ENCODE measurements around the gene BCL6B. TPM values are rescaled to one million over a fixed set of nuclear protein-coding genes. Genes with fewer than 3 reads are reported as not detected.
A peak's percentile ranks its signal among the peaks of the same experiment; 100 is the strongest.

The BCL6B gene
- total RNA-seq, 2 experiments from 2014 or later: 1.2 to 2.4 TPM

DNA sequence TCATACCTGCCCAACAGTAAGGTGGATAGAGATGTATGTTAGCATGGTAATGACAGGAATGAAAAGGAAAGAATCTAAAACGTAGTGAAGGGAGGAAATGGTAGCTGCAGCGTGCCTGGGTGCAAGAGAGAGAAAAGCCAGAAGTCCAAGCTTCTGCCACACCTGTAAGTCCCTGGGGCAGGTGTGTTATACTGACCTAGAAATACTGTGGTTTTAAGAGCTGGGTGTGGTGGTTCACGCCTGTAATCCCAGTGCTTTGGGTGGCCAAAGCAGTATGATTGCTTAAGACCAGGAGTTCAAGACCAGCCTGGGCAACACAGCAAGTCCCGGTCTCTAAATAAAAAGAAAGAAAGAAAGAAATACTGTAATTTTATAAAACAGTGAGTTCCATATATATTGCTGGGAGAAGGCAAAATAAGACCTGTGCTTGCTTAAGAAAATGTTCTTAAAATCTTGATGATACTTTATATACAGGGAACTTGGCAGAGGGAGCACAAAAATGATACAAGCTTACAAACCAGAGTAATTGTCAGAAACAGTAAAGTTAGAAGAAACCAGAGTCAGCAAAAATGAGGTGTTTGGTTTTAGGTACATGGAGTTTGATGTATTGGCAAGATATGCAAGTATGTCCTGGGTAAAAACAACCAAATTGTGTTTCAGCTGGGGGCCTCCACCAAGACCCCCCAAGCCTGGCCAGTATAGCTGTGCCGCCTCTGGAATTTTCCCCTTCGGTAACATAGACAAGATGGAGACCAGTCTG, 20.4 kb upstream of the BCL6B start:
- H3K4me3 Mint-ChIP-seq: no peak overlapping the region
- H3K9me3 Mint-ChIP-seq: no peaks in the 10 kb centered on the region
- ChIA-PET CTCF (interaction anchor here (0.6 to 14.2 kb wide), 10 partner anchors 16 to 159 kb away, joined by 3 to 284 read pairs (median 19); no protein-coding TSS in a partner anchor), POLR2A (no interaction called here)
- intact Hi-C loops (cut with micrococcal nuclease): no loop called here
- peaks cover 23% of the 10 kb centered on the region for H3K36me3 Mint-ChIP-seq (ENCODE audit: low read depth)
- no peak overlapping the region for H3K27ac Mint-ChIP-seq
- H3K4me1 Mint-ChIP-seq (ENCODE audit: low read depth): peaks cover 15% of the 10 kb centered on the region
- TF ChIP-seq, protein P1, sequence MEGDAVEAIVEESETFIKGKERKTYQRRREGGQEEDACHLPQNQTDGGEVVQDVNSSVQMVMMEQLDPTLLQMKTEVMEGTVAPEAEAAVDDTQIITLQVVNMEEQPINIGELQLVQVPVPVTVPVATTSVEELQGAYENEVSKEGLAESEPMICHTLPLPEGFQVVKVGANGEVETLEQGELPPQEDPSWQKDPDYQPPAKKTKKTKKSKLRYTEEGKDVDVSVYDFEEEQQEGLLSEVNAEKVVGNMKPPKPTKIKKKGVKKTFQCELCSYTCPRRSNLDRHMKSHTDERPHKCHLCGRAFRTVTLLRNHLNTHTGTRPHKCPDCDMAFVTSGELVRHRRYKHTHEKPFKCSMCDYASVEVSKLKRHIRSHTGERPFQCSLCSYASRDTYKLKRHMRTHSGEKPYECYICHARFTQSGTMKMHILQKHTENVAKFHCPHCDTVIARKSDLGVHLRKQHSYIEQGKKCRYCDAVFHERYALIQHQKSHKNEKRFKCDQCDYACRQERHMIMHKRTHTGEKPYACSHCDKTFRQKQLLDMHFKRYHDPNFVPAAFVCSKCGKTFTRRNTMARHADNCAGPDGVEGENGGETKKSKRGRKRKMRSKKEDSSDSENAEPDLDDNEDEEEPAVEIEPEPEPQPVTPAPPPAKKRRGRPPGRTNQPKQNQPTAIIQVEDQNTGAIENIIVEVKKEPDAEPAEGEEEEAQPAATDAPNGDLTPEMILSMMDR (IDR thresholded peaks at IDR 0.05): no peak
- DNase-seq (no peak), ATAC-seq (no peak)
- no peaks in the 10 kb centered on the region for H3K27me3 Mint-ChIP-seq

DNA sequence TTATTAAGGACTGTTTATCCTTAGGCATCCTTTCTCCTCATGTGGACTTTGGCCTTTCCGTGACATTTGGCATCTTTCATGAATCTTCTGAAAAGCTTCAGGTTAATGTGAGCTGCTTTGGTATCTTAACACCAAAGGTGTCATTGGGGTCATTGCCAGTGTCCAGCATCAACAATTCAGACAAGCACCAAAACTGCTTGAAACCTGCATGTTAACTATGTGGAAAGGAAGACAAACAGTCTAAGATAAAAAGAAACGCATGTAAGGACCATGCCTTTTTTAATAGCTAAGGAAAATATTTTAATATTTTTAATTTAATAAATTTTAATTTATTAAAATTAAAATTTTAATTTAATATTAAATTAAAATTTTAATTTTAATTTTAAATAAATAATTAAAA, 19.1 kb upstream of the BCL6B start:
- peaks cover 16% of the 10 kb centered on the region for H3K36me3 Mint-ChIP-seq (ENCODE audit: low read depth)
- peaks cover 13% of the 10 kb centered on the region for H3K4me1 Mint-ChIP-seq (ENCODE audit: low read depth)
- no peak overlapping the region for H3K4me3 Mint-ChIP-seq
- no peaks in the 10 kb centered on the region for H3K27me3 Mint-ChIP-seq
- ATAC-seq: no peak
- TF ChIP-seq, protein P1 (IDR thresholded peaks at IDR 0.05): no peak
- H3K27ac Mint-ChIP-seq: no peak overlapping the region
- intact Hi-C loops (cut with micrococcal nuclease): loop anchor here (2.0 kb wide), 1 partner anchor 93 kb away; no protein-coding TSS in a partner anchor
- ChIA-PET POLR2A (interaction anchor here (1.0 to 1.4 kb wide), 4 partner anchors 81 to 160 kb away, joined by 3 to 9 read pairs (median 3); no protein-coding TSS in a partner anchor), CTCF (interaction anchor here (0.7 to 14.2 kb wide), 27 partner anchors 9 to 337 kb away, joined by 3 to 284 read pairs (median 7); partner anchors contain the start of gene RNASEK)
- no peaks in the 10 kb centered on the region for H3K9me3 Mint-ChIP-seq
- no peak for DNase-seq

DNA sequence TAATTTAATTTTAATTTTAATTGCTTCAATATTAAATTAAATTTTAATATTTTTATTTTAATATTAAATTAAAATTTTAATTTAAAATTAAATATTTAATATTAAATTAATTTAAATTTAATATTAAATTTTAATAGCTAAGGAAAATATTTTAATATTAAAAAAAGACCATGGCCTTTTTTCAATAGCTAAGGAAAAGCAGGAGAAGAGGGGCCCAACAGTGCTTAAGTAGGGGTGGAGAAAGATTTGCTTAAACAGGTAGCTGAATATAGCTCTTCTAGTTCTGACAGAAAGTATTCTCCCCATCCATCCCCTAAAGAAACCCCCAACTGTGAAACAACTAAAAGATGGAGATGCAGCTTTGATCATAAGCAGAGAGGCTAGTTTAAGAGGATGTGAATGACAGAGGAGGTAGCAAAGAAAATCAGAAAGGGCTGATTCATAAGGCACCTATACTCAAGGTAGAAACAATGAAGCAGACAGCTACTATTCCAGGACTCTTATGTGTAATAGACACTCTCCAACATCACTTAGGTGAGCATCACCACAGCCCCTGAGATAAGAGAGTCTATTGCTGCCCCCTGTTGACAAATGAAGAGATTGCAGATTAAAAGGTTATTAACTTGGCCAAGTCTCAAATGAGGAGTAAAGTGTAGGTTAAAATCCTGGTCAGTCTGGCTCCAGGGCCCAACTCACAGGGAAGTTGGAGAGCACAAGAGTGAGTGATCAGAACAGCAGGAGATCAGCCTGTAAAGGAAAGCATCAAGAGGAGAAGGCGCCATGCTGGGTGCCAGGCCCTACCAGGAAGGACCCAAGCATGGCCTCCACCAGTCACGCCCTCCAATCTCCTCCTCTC, 18.2 kb upstream of the BCL6B start:
- no peak overlapping the region for H3K27ac Mint-ChIP-seq
- no peaks in the 10 kb centered on the region for H3K27me3 Mint-ChIP-seq
- ATAC-seq (peak; percentile 95), DNase-seq (peak; percentile 52)
- TF ChIP-seq, protein P1 (IDR thresholded peaks at IDR 0.05): peak; percentile 90
- peaks cover 18% of the 10 kb centered on the region for H3K36me3 Mint-ChIP-seq (ENCODE audit: low read depth)
- intact Hi-C loops (cut with micrococcal nuclease): loop anchor here (2.0 kb wide), 1 partner anchor 94 kb away; no protein-coding TSS in a partner anchor
- POLR2A ChIA-PET: interaction anchor here (1.0 to 1.5 kb wide), 5 partner anchors 9 to 161 kb away, joined by 3 to 9 read pairs (median 3); no protein-coding TSS in a partner anchor
- H3K4me1 Mint-ChIP-seq (ENCODE audit: low read depth): peaks cover 21% of the 10 kb centered on the region
- CTCF ChIA-PET: interaction anchor here (0.6 to 14.2 kb wide), 45 partner anchors 8 to 338 kb away, joined by 3 to 284 read pairs (median 4); partner anchors contain the start of genes ALOX12 and RNASEK
- H3K9me3 Mint-ChIP-seq: no peaks in the 10 kb centered on the region
- no peak overlapping the region for H3K4me3 Mint-ChIP-seq

DNA sequence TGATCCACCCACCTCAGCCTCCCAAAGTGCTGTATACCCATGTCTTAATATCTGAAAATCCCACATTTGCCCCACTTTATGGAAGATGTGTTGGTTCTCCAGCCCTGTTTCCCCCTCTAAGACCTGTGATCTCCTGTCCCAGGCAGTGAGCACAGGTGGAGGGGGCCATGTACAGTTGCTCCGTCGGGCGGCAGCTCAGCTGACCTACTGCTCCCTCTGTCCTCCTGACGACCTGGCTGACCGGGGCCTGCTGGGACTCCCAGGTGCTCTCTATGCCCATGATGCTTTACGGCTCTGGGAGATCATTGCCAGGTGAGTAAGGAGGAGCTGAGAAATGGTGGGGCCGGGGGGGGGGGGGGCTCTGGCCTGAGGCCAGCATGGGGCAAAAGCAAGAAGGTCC, 17.1 kb upstream of the BCL6B start:
- no peaks in the 10 kb centered on the region for H3K9me3 Mint-ChIP-seq
- H3K36me3 Mint-ChIP-seq (ENCODE audit: low read depth): peaks cover 17% of the 10 kb centered on the region
- TF ChIP-seq, protein P1 (IDR thresholded peaks at IDR 0.05): no peak
- H3K4me3 Mint-ChIP-seq: no peak overlapping the region
- peaks cover 30% of the 10 kb centered on the region for H3K4me1 Mint-ChIP-seq (ENCODE audit: low read depth)
- CTCF ChIA-PET: interaction anchor here (1.1 to 14.2 kb wide), 5 partner anchors 15 to 163 kb away, joined by 5 to 284 read pairs (median 24); no protein-coding TSS in a partner anchor
- H3K27me3 Mint-ChIP-seq: no peaks in the 10 kb centered on the region
- no peak overlapping the region for H3K27ac Mint-ChIP-seq
- ATAC-seq (no peak), DNase-seq (no peak)
- intact Hi-C loops (cut with micrococcal nuclease): loop anchor here (2.0 kb wide), 1 partner anchor 95 kb away; no protein-coding TSS in a partner anchor
- POLR2A ChIA-PET: interaction anchor here (1.5 kb wide), 1 partner anchor 8 kb away, joined by 5 read pairs; no protein-coding TSS in a partner anchor
